ENCODE results near the gene GPR26.

DNA sequence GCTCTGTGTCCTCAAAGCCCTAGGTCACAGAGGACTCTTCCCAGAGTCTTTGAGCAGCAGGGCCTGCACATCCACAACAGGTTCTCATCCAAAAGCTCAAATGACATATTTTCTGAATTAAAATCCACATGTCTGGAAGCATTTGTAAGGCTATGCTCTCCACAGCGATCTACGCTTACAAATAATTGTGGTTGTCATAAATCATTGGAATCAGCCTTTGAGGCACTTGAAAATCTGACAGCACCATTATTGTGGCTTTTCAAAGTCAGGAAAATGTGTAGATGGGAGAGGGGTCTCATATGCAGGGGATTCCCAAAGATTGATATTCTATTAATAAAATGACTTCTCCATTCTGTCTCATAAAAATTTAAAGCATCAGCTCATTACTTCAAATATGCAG is 16.3 kb downstream of the GPR26 start:
- TF ChIP-seq POLR2AphosphoS5 (IDR thresholded peaks at IDR 0.05; ENCODE audit: borderline replicate concordance, low read depth, low read length) (no peak), EZH2 (IDR thresholded peaks at IDR 0.05) (no peak), FOXP2 (optimal IDR thresholded peaks at IDR 0.05; ENCODE audit: control extremely low read depth, extremely low read length, insufficient read depth) (no peak)
